Measurements from ENCODE around the gene KLC1. TPM values are rescaled to one million over a fixed set of nuclear protein-coding genes. Genes with fewer than 3 reads are reported as not detected.
A peak's percentile ranks its signal among the peaks of the same experiment; 100 is the strongest.

Gene KLC1
- total RNA-seq, 2 donors from 2014 or later = 199 to 292 TPM

GRCh38 chr14:103707329-103708263, 78.6 kb downstream of the KLC1 start:
- intact Hi-C loops (cut with DNase I) = no loop called here
- DNase-seq (no peak), ATAC-seq (no peak)
- TF ChIP-seq CTCF (IDR thresholded peaks at IDR 0.05) (no peak), POLR2A (IDR thresholded peaks at IDR 0.05) (no peak)
- WGBS, 2 donors = 80 to 82% methylated on average over 8 to 27 of the region's 29 CpGs
- no peak overlapping the region for H3K4me3 ChIP-seq
- peaks cover 23% of the 10 kb centered on the region for H3K4me1 ChIP-seq
- no peak overlapping the region for H3K27ac ChIP-seq
- no peaks in the 10 kb centered on the region for H3K9me3 ChIP-seq
- H3K36me3 ChIP-seq (replicated peaks in 1 of 2; ENCODE audit: insufficient read depth in 1 of 2, low read depth in 2 of 2) = peaks cover 0 to 1% of the 10 kb centered on the region in 2 donors
- H3K27me3 ChIP-seq = no peaks in the 10 kb centered on the region

DNA sequence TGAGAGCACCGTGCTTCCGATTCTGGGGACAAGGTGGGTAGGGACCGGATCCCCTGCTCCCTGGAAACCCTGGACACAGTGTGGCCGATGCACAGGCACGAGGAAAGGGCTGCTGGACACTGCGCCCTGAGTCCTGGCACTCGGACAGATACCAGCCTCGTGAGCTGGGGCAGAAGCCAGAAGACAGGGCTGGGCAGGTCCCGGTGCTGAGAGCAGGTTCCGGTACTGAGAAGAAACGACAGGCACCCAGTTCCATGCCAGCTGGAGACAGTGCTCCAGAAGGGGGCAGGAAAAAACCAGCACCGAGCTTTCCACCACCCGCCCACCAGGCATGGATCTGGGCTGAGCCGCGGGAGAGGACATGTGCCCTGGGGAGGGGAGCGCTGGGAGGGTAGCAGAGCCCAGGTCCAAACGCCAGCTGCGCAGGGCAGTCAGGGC, 79.8 kb downstream of the KLC1 start:
- DNase-seq = peak in 3 of 4 donors; percentile 29 to 54 (median 40)
- ATAC-seq = no peak
- Histone ChIP-seq H3K27ac (peak overlapping the region in 1 of 4 donors; percentile 38), H3K36me3 (replicated peaks in 1 of 2; ENCODE audit: insufficient read depth in 1 of 2, low read depth in 2 of 2) (no peaks in the 10 kb centered on the region), H3K9me3 (no peaks in the 10 kb centered on the region), H3K27me3 (no peaks in the 10 kb centered on the region), H3K4me3 (no peak overlapping the region), H3K4me1 (peaks cover 26% of the 10 kb centered on the region)
- intact Hi-C loops (cut with DNase I) = no loop called here
- TF ChIP-seq CTCF (IDR thresholded peaks at IDR 0.05) (no peak), POLR2A (IDR thresholded peaks at IDR 0.05) (no peak)
- 50 to 58% methylated on average over 16 to 18 of the region's 18 CpGs for WGBS, 2 donors

DNA sequence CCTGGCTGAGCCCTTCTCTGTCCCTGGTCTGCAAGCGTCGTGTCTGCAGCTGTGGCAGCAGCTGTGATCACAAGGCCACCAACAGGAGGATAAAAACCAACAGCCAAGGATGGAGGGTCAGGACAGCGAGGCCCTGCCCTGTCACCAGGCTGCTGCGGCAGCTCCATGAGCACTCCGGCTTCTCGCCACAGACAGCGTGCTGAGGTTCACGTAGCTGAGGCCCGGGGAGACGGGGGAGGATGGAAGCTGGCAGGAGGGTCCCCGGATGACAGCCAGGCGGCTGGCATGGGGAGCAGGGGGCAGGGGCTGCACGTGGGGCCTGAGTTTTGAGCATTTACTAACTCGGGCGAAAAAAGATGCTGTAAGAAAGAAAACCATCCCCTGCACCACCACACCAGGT, 80.8 kb downstream of the KLC1 start:
- no peak for ATAC-seq
- H3K27ac ChIP-seq = no peak overlapping the region
- WGBS, 2 donors = 82 to 86% methylated on average over 15 of the region's 15 CpGs
- H3K4me1 ChIP-seq = peaks cover 34% of the 10 kb centered on the region
- TF ChIP-seq CTCF (IDR thresholded peaks at IDR 0.05) = no peak
- TF ChIP-seq POLR2A (IDR thresholded peaks at IDR 0.05) = no peak
- H3K36me3 ChIP-seq (replicated peaks in 1 of 2; ENCODE audit: insufficient read depth in 1 of 2, low read depth in 2 of 2) = no peaks in the 10 kb centered on the region
- H3K27me3 ChIP-seq = no peaks in the 10 kb centered on the region
- intact Hi-C loops (cut with DNase I) = no loop called here
- no peaks in the 10 kb centered on the region for H3K9me3 ChIP-seq
- no peak overlapping the region for H3K4me3 ChIP-seq
- DNase-seq = no peak

- Histone ChIP-seq H3K27ac (no peak overlapping the region), H3K4me1 (peaks cover 37% of the 10 kb centered on the region), H3K4me3 (no peak overlapping the region), H3K9me3 (no peaks in the 10 kb centered on the region), H3K36me3 (replicated peaks in 1 of 2; ENCODE audit: insufficient read depth in 1 of 2, low read depth in 2 of 2) (no peaks in the 10 kb centered on the region), H3K27me3 (no peaks in the 10 kb centered on the region)
- intact Hi-C loops (cut with DNase I) = no loop called here
- 66% methylated on average over 9 of the region's 9 CpGs for WGBS, 2 donors
- TF ChIP-seq CTCF (IDR thresholded peaks at IDR 0.05) (no peak), POLR2A (IDR thresholded peaks at IDR 0.05) (no peak)
- no peak for DNase-seq
- no peak for ATAC-seq
These were observed 81.9 kb downstream of the KLC1 start for GRCh38 chr14:103710771-103711377.
